Measurements from ENCODE around the gene NELL2. TPM values are rescaled to one million over a fixed set of nuclear protein-coding genes. Genes with fewer than 3 reads are reported as not detected.

Gene NELL2
- total RNA-seq, 6 donors from 2014 or later, result 1.1 to 19.3 (median 4.2) TPM

DNA sequence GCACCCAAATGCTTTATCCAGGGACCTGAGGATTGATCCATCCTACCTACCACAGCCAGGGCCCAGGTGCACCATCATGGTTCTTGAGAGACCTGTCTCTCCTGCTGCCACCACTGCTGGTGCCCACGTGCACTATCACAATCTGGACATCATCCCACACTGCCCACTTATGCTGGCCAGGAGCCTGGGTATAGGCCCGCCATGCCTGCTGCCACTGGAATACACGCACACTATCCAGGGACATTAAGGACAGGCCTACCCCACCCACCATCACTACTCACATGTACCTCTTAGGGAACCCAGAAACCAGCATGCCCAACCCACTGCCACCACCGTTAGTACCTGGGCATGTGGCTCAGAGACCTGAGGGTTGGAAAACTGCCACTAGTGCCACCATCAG is 207.7 kb downstream of the NELL2 start:
- H3K4me3 ChIP-seq, result no peak overlapping the region
- no peak for TF ChIP-seq EP300 (IDR thresholded peaks at IDR 0.05)
- TF ChIP-seq POLR2A (IDR thresholded peaks at IDR 0.05), result no peak
- no peak for TF ChIP-seq POLR2AphosphoS5 (IDR thresholded peaks at IDR 0.05)
- TF ChIP-seq, protein P1, sequence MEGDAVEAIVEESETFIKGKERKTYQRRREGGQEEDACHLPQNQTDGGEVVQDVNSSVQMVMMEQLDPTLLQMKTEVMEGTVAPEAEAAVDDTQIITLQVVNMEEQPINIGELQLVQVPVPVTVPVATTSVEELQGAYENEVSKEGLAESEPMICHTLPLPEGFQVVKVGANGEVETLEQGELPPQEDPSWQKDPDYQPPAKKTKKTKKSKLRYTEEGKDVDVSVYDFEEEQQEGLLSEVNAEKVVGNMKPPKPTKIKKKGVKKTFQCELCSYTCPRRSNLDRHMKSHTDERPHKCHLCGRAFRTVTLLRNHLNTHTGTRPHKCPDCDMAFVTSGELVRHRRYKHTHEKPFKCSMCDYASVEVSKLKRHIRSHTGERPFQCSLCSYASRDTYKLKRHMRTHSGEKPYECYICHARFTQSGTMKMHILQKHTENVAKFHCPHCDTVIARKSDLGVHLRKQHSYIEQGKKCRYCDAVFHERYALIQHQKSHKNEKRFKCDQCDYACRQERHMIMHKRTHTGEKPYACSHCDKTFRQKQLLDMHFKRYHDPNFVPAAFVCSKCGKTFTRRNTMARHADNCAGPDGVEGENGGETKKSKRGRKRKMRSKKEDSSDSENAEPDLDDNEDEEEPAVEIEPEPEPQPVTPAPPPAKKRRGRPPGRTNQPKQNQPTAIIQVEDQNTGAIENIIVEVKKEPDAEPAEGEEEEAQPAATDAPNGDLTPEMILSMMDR (IDR thresholded peaks at IDR 0.05), result no peak
- peak in 1 of 2 donors; percentile 62 for ATAC-seq (ENCODE audit: low FRiP score in 2 of 2)
- no peak for DNase-seq
- WGBS, 2 donors, result 93% methylated on average over 4 of the region's 4 CpGs; no CpG with 5 or more reads in 1 of the 2 donors
- no peaks in the 10 kb centered on the region for H3K4me1 ChIP-seq
- no peaks in the 10 kb centered on the region for H3K27me3 ChIP-seq
- H3K9me3 ChIP-seq, result peaks cover 0 to 13% (median 0%) of the 10 kb centered on the region in 4 donors
- H3K27ac ChIP-seq, result no peak overlapping the region
- H3K36me3 ChIP-seq, result no peaks in the 10 kb centered on the region

DNA sequence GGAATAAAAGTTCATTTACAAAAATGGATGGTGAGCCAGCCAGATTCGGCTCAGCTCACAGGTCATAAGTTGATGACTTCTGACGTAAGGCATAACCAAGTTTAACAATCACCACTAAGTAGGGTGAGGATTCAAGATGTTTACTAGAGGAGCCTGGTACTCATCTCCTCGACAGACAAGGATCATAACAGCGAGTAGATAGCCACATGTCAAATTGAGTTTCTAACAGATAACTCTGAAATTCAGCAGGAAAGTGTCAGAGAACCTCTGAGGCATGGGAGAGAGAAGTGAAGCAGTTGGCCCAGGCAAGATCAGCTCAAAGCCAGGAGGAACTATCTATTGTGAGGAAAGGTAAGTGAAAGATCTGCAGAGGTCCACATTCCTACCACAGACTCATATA is 208.7 kb downstream of the NELL2 start:
- no peaks in the 10 kb centered on the region for H3K36me3 ChIP-seq
- 72 to 75% methylated on average over 4 of the region's 4 CpGs for whole genome bisulfite sequencing, 2 donors
- DNase-seq, result no peak
- no peaks in the 10 kb centered on the region for H3K4me1 ChIP-seq
- TF ChIP-seq, protein P1 (IDR thresholded peaks at IDR 0.05), result no peak
- no peak for TF ChIP-seq POLR2A (IDR thresholded peaks at IDR 0.05)
- TF ChIP-seq EP300 (IDR thresholded peaks at IDR 0.05), result no peak
- TF ChIP-seq POLR2AphosphoS5 (IDR thresholded peaks at IDR 0.05), result no peak
- H3K27me3 ChIP-seq, result no peaks in the 10 kb centered on the region
- H3K9me3 ChIP-seq, result peaks cover 0 to 13% (median 0%) of the 10 kb centered on the region in 4 donors
- no peak overlapping the region for H3K4me3 ChIP-seq
- ATAC-seq (ENCODE audit: low FRiP score in 2 of 2), result no peak
- H3K27ac ChIP-seq, result no peak overlapping the region

DNA sequence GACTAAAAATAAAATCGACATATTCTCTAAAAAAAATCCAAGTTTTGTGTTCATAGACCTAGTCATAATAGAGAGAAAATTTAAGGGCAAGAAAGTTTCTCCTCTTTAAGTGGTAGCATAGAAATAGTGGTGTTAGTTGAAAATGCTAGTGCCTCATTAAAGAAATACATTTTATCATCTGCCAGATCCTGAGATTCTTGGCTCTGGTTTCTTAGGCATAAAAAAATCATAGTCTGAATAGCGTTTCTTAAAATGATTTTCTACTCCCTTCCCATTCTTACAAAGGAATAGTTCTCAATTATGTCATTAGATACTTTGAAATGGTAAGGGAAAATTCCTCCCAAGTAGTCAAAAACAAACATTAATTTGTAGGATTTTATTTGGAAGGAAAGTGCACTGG is 212.8 kb downstream of the NELL2 start:
- Histone ChIP-seq H3K9me3 (peaks cover 0 to 5% (median 0%) of the 10 kb centered on the region in 4 donors), H3K4me1 (no peaks in the 10 kb centered on the region), H3K27me3 (no peaks in the 10 kb centered on the region), H3K4me3 (no peak overlapping the region), H3K27ac (no peak overlapping the region), H3K36me3 (no peaks in the 10 kb centered on the region)
- WGBS, 2 donors, result 74 to 84% methylated on average over 2 of the region's 2 CpGs
- no peak for TF ChIP-seq POLR2AphosphoS5 (IDR thresholded peaks at IDR 0.05)
- TF ChIP-seq, protein P1 (IDR thresholded peaks at IDR 0.05), result no peak
- no peak for TF ChIP-seq POLR2A (IDR thresholded peaks at IDR 0.05)
- TF ChIP-seq EP300 (IDR thresholded peaks at IDR 0.05), result no peak
- ATAC-seq (ENCODE audit: low FRiP score in 2 of 2) (no peak), DNase-seq (no peak)

DNA sequence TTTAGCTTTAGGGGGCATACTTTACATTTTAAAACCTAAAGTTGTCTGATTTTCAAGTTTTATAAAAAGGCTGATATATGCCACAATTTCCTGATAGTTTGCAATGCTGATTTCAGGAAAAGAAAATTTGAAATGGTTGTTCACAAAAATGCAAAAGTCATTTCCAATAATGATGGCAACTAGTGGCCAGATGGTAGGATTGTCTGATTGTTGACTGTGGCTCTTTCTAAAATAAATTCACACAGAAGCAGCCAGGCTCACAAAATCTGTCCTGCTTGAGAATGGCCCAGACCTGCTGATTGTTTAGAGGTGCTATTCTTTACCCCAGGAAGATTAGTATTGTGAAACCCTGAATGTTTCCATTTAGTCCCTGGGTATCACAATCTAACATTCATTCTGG is 220.3 kb downstream of the NELL2 start:
- TF ChIP-seq, protein P1 (IDR thresholded peaks at IDR 0.05), result no peak
- TF ChIP-seq EP300 (IDR thresholded peaks at IDR 0.05) (no peak), POLR2A (IDR thresholded peaks at IDR 0.05) (no peak), POLR2AphosphoS5 (IDR thresholded peaks at IDR 0.05) (no peak)
- H3K9me3 ChIP-seq, result no peaks in the 10 kb centered on the region
- H3K4me3 ChIP-seq, result no peak overlapping the region
- no peaks in the 10 kb centered on the region for H3K4me1 ChIP-seq
- no peak overlapping the region for H3K27ac ChIP-seq
- H3K36me3 ChIP-seq, result no peaks in the 10 kb centered on the region
- no peak for ATAC-seq (ENCODE audit: low FRiP score in 2 of 2)
- no peaks in the 10 kb centered on the region for H3K27me3 ChIP-seq
- no peak for DNase-seq

All from upper lobe of left lung (tissue), 6 donors.